Upper lobe of left lung (tissue), 4 donors: ENCODE results near the gene OSR1.

Experiments
- CTCF ChIP-seq, 6 experiments: fragments of 450-650 bp in 4 of 6; fragments of 200-600 bp in 2 of 6; sonication (generic) in 2 of 6; IDR thresholded peaks; one replicate each; pipeline ENCODE4 v1.5.1; 2016 to 2019; ENCODE audit warnings: antibody characterized with exemption in 6 of 6
- EP300 ChIP-seq, 4 donors: sonication (generic); formaldehyde crosslinking; IDR thresholded peaks; one replicate each; pipeline ENCODE4 v1.5.1; 2017; ENCODE audit warnings: antibody characterized with exemption in 4 of 4, control low read depth in 2 of 4
- POLR2A ChIP-seq, 4 donors: fragments of 450-650 bp; IDR thresholded peaks; one replicate each; pipeline ENCODE4 v1.5.1; 2016 to 2017; ENCODE audit warnings: antibody characterized with exemption in 4 of 4, mild to moderate bottlenecking in 2 of 4
- POLR2AphosphoS5 ChIP-seq, 2 donors: sonication (generic); formaldehyde crosslinking; IDR thresholded peaks; one replicate each; pipeline ENCODE4 v1.5.1; 2017; ENCODE audit warnings: antibody characterized with exemption in 2 of 2

GRCh38 chr2:19332503-19332902 lies 25.9 kb downstream of the OSR1 start:
- TF ChIP-seq CTCF (IDR thresholded peaks at IDR 0.05), result no peak
- TF ChIP-seq POLR2A (IDR thresholded peaks at IDR 0.05), result no peak
- no peak for TF ChIP-seq EP300 (IDR thresholded peaks at IDR 0.05)
- TF ChIP-seq POLR2AphosphoS5 (IDR thresholded peaks at IDR 0.05), result no peak
